ENCODE results near the gene ABCG2.

DNA sequence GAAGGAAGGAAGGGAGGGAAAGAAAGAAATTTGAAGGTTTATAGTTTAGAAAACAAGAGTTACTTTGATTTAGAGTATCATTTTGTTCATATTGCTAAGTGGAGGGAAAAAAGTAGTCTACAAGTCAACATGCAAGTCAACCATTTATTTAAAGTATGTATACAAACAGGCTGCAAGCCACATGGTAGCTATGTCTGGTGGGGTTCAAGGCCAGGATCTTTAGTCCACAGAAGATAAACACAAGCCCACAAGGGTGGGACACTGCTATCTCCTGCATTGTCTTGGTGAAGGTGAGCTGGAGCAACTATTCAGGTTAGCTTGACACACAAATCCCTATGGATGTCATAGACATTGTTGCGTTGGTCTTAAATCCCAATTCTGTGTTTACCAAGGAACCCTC lies 71.4 kb downstream of the ABCG2 start:
- TF ChIP-seq, protein P1, sequence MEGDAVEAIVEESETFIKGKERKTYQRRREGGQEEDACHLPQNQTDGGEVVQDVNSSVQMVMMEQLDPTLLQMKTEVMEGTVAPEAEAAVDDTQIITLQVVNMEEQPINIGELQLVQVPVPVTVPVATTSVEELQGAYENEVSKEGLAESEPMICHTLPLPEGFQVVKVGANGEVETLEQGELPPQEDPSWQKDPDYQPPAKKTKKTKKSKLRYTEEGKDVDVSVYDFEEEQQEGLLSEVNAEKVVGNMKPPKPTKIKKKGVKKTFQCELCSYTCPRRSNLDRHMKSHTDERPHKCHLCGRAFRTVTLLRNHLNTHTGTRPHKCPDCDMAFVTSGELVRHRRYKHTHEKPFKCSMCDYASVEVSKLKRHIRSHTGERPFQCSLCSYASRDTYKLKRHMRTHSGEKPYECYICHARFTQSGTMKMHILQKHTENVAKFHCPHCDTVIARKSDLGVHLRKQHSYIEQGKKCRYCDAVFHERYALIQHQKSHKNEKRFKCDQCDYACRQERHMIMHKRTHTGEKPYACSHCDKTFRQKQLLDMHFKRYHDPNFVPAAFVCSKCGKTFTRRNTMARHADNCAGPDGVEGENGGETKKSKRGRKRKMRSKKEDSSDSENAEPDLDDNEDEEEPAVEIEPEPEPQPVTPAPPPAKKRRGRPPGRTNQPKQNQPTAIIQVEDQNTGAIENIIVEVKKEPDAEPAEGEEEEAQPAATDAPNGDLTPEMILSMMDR (optimal IDR thresholded peaks at IDR 0.05 in 1 of 3, IDR thresholded peaks at IDR 0.05 in 1 of 3, conservative IDR thresholded peaks at IDR 0.05 in 1 of 3; ENCODE audit: extremely low read depth in 1 of 3, insufficient read depth in 2 of 3, low read length in 3 of 3): no peak
- TF ChIP-seq EZH2 (IDR thresholded peaks at IDR 0.05; ENCODE audit: low read length): no peak

Measured in keratinocyte (primary cell).